Parathyroid adenoma (tissue), 2 donors: Measurements from ENCODE around the gene PIP4K2B.
A peak's percentile ranks its signal among the peaks of the same experiment; 100 is the strongest.

Experiments used
- H2AFZ ChIP-seq: fragments of 300-600 bp; sonication (generic); one replicate; pipeline ENCODE4 v1.7.0; 2017; ENCODE audit warnings: antibody characterized with exemption, mild to moderate bottlenecking
- H3K27ac ChIP-seq: fragments of 300-600 bp; sonication (generic); one replicate; pipeline ENCODE4 v1.7.0; 2017
- H3K27me3 ChIP-seq: fragments of 300-600 bp; sonication (generic); one replicate; pipeline ENCODE4 v1.7.0; 2017; ENCODE audit warnings: low read length; ENCODE audit not compliant: control insufficient read depth, insufficient read depth
- H3K36me3 ChIP-seq: fragments of 300-600 bp; sonication (generic); one replicate; pipeline ENCODE4 v1.7.0; 2017; ENCODE audit warnings: low read length; ENCODE audit not compliant: control insufficient read depth, insufficient read depth
- H3K4me1 ChIP-seq: fragments of 300-600 bp; sonication (generic); one replicate; pipeline ENCODE4 v1.7.0; 2017; ENCODE audit warnings: control low read depth
- H3K4me2 ChIP-seq: fragments of 300-600 bp; sonication (generic); one replicate; pipeline ENCODE4 v1.7.0; 2017; ENCODE audit warnings: low read length
- H3K4me3 ChIP-seq: fragments of 300-600 bp; sonication (generic); one replicate; pipeline ENCODE4 v1.7.0; 2017; ENCODE audit warnings: low read depth, low read length
- H3K79me2 ChIP-seq: fragments of 300-600 bp; sonication (generic); one replicate; pipeline ENCODE4 v1.7.0; 2017; ENCODE audit warnings: control low read depth
- H3K9ac ChIP-seq: fragments of 300-600 bp; sonication (generic); one replicate; pipeline ENCODE4 v1.7.0; 2017; ENCODE audit warnings: mild to moderate bottlenecking
- H3K9me3 ChIP-seq: fragments of 300-600 bp; sonication (generic); one replicate; pipeline ENCODE4 v1.7.0; 2017; ENCODE audit warnings: low read length; ENCODE audit not compliant: control insufficient read depth
- CTCF ChIP-seq: fragments of 300-600 bp; sonication (generic); IDR thresholded peaks from one replicate; pipeline ENCODE4 v1.7.0; 2017; ENCODE audit warnings: antibody characterized with exemption, mild to moderate bottlenecking
- donor health status: primary hyperparathyroidism.

The PIP4K2B gene

GRCh38 chr17:38750044-38750311, 49.4 kb downstream of the PIP4K2B start:
- Histone ChIP-seq H3K27ac (peak overlapping the region; percentile 96), H2AFZ (peak overlapping the region; percentile 74), H3K4me3 (peak overlapping the region; percentile 88), H3K79me2 (peaks cover 27% of the 10 kb centered on the region), H3K9me3 (no peaks in the 10 kb centered on the region), H3K4me2 (peak overlapping the region; percentile 93), H3K9ac (no peak overlapping the region), H3K27me3 (no peaks in the 10 kb centered on the region), H3K4me1 (peaks cover 31% of the 10 kb centered on the region), H3K36me3 (no peaks in the 10 kb centered on the region)
- TF ChIP-seq CTCF, result no peak

- peak; percentile 21 for TF ChIP-seq CTCF
- Histone ChIP-seq H3K4me2 (peak overlapping the region; percentile 93), H3K9me3 (no peaks in the 10 kb centered on the region), H3K4me3 (peak overlapping the region; percentile 88), H3K4me1 (peaks cover 31% of the 10 kb centered on the region), H3K9ac (peak overlapping the region; percentile 85), H3K27ac (peak overlapping the region; percentile 96), H3K79me2 (peaks cover 25% of the 10 kb centered on the region), H3K27me3 (no peaks in the 10 kb centered on the region), H3K36me3 (no peaks in the 10 kb centered on the region), H2AFZ (peak overlapping the region; percentile 74)
These were observed 49.9 kb downstream of the PIP4K2B start for GRCh38 chr17:38749223-38750043.

- H3K36me3 ChIP-seq, result no peaks in the 10 kb centered on the region
- no peaks in the 10 kb centered on the region for H3K27me3 ChIP-seq
- peak overlapping the region; percentile 88 for H3K4me3 ChIP-seq
- peak overlapping the region; percentile 74 for H2AFZ ChIP-seq
- peak overlapping the region; percentile 85 for H3K9ac ChIP-seq
- no peak for TF ChIP-seq CTCF
- H3K9me3 ChIP-seq, result no peaks in the 10 kb centered on the region
- peaks cover 33% of the 10 kb centered on the region for H3K4me1 ChIP-seq
- peaks cover 23% of the 10 kb centered on the region for H3K79me2 ChIP-seq
- peak overlapping the region; percentile 96 for H3K27ac ChIP-seq
- peak overlapping the region; percentile 93 for H3K4me2 ChIP-seq
These were observed 50.5 kb downstream of the PIP4K2B start for GRCh38 chr17:38748892-38749222.

GRCh38 chr17:38748149-38748891, 51.0 kb downstream of the PIP4K2B start, which contains the start of gene PCGF2:
Gene PCGF2 (minus strand): TSS chr17:38748336. CDS start chr17:38740402, 7,934 bp downstream.
- peak within 1 kb of the TSS; percentile 88 for H3K4me3 ChIP-seq
- no peaks in the 10 kb centered on the region for H3K9me3 ChIP-seq
- H3K27ac ChIP-seq, result peak within 1 kb of the TSS; percentile 96
- peaks cover 34% of the 10 kb centered on the region for H3K4me1 ChIP-seq
- peak within 1 kb of the TSS; percentile 93 for H3K4me2 ChIP-seq
- peaks cover 18% of the 10 kb centered on the region for H3K79me2 ChIP-seq
- no peaks in the 10 kb centered on the region for H3K27me3 ChIP-seq
- TF ChIP-seq CTCF, result no peak
- H3K9ac ChIP-seq, result peak within 1 kb of the TSS; percentile 88
- no peaks in the 10 kb centered on the region for H3K36me3 ChIP-seq
- peak within 1 kb of the TSS; percentile 83 for H2AFZ ChIP-seq
